HEK293 (cell line): ENCODE measurements around the gene PTH2R.
"Not testable (repeated sequence)": the region's sequence is repeated elsewhere in the genome, so short reads cannot be mapped to it uniquely, and the experiment has no call there.

Experiments used
- CTCF ChIA-PET: fragments of 350-600 bp; formaldehyde crosslinking; extraction: SDS; loops from one replicate; lab custom pipeline; 2021; ENCODE audit warnings: antibody characterized with exemption; lab: Yijun Ruan, JAX
- POLR2A ChIA-PET: fragments of 300-600 bp; formaldehyde crosslinking; extraction: SDS; loops from one replicate; lab custom pipeline; 2020; ENCODE audit warnings: antibody characterized with exemption, inconsistent platforms; lab: Yijun Ruan, JAX
- H3K27ac ChIP-seq: fragments of 200-500 bp; sonication (Bioruptor generic); 2 replicates; pipeline ENCODE4 v1.5.1; 2014; ENCODE audit warnings: low read depth, low read length, control low read depth, inconsistent platforms; ENCODE audit errors: extremely low read depth
- H3K36me3 ChIP-seq, 2 experiments: fragments of 200-500 bp in 1 of 2; sonication (Bioruptor generic) in 1 of 2; 1 replicate in 1 of 2; 2 replicates in 1 of 2; pipeline ENCODE4 v1.5.1; 2014 to 2017; ENCODE audit warnings: inconsistent platforms in 2 of 2, low read length in 2 of 2; ENCODE audit not compliant: control insufficient read depth in 2 of 2, insufficient read depth in 1 of 2
- H3K4me1 ChIP-seq: fragments of 200-500 bp; sonication (Bioruptor generic); 2 replicates; pipeline ENCODE4 v1.5.1; 2014; ENCODE audit warnings: mild to moderate bottlenecking, low read length, inconsistent platforms; ENCODE audit not compliant: control insufficient read depth, insufficient read depth
- H3K4me3 ChIP-seq: 2 replicates; pipeline ENCODE4 v1.5.1; 2011; ENCODE audit warnings: low read depth, mild to moderate bottlenecking, control low read depth, low read length, moderate library complexity
- H3K9me3 ChIP-seq: fragments of 200-500 bp; sonication (Bioruptor generic); 2 replicates; pipeline ENCODE4 v1.5.1; 2014; ENCODE audit warnings: low read depth, low read length, inconsistent platforms; ENCODE audit not compliant: control insufficient read depth, insufficient read depth
- ZBTB8A ChIP-seq: fragments of 450-650 bp; formaldehyde crosslinking; IDR thresholded peaks from 2 replicates; pipeline ENCODE4 v1.5.1; 2016; ENCODE audit warnings: missing biosample characterization, missing genetic modification characterization
- ZEB2 ChIP-seq: fragments of 450-650 bp; formaldehyde crosslinking; IDR thresholded peaks from 2 replicates; pipeline ENCODE4 v1.5.1; 2016; ENCODE audit warnings: missing biosample characterization, missing genetic modification characterization
- ZNF211 ChIP-seq: fragments of 450-650 bp; formaldehyde crosslinking; IDR thresholded peaks from 2 replicates; pipeline ENCODE4 v1.5.1; 2016; ENCODE audit warnings: low read depth, missing biosample characterization, missing genetic modification characterization
- ZNF292 ChIP-seq: fragments of 450-650 bp; formaldehyde crosslinking; IDR thresholded peaks from 2 replicates; pipeline ENCODE4 v1.5.1; 2016; ENCODE audit warnings: low read depth, missing biosample characterization, missing genetic modification characterization, borderline replicate concordance
- ZNF341 ChIP-seq: fragments of 450-650 bp; formaldehyde crosslinking; IDR thresholded peaks from 2 replicates; pipeline ENCODE4; 2016; ENCODE audit warnings: low read depth, missing biosample characterization, missing genetic modification characterization
- ZNF529 ChIP-seq: fragments of 450-650 bp; formaldehyde crosslinking; IDR thresholded peaks from 2 replicates; pipeline ENCODE4 v1.5.1; 2017; ENCODE audit warnings: missing genetic modification characterization, missing biosample characterization; ENCODE audit not compliant: insufficient replicate concordance
- ZNF549 ChIP-seq: fragments of 450-650 bp; IDR thresholded peaks from 2 replicates; pipeline ENCODE4 v1.5.1; 2018; ENCODE audit warnings: missing biosample characterization, missing genetic modification characterization, mild to moderate bottlenecking, inconsistent platforms, moderate library complexity
- ZSCAN30 ChIP-seq: fragments of 450-650 bp; IDR thresholded peaks from 2 replicates; pipeline ENCODE4 v1.5.1; 2018; ENCODE audit warnings: missing biosample characterization, mild to moderate bottlenecking, missing genetic modification characterization, moderate library complexity
- TF ChIP-seq, protein P1 (sequence below): fragments of 450-650 bp; formaldehyde crosslinking; IDR thresholded peaks from 2 replicates; pipeline ENCODE4 v1.5.1; 2017; ENCODE audit warnings: missing biosample characterization, missing genetic modification characterization
- TF ChIP-seq, protein P2 (sequence below): fragments of 450-650 bp; formaldehyde crosslinking; IDR thresholded peaks from 2 replicates; pipeline ENCODE4 v1.5.1; 2016; ENCODE audit warnings: missing biosample characterization, missing genetic modification characterization
- TF ChIP-seq, protein P3 (sequence below): fragments of 450-650 bp; formaldehyde crosslinking; IDR thresholded peaks from 2 replicates; pipeline ENCODE4 v1.5.1; 2016; ENCODE audit warnings: missing biosample characterization, missing genetic modification characterization, low read depth
- TF ChIP-seq, protein P4 (sequence below): fragments of 450-650 bp; formaldehyde crosslinking; conservative IDR thresholded peaks from 2 replicates; pipeline ENCODE4 v1.5.1; 2016; ENCODE audit warnings: low read depth, missing biosample characterization, missing genetic modification characterization
- TF ChIP-seq, protein P5 (sequence below): fragments of 450-650 bp; formaldehyde crosslinking; IDR thresholded peaks from 2 replicates; pipeline ENCODE4 v1.5.0; 2017; ENCODE audit warnings: missing biosample characterization, missing genetic modification characterization, borderline replicate concordance
- TF ChIP-seq, protein P6 (sequence below): fragments of 450-650 bp; formaldehyde crosslinking; IDR thresholded peaks from 2 replicates; pipeline ENCODE4 v1.5.1; 2017; ENCODE audit warnings: missing biosample characterization, mild to moderate bottlenecking, missing genetic modification characterization, moderate library complexity
- TF ChIP-seq, protein P7 (sequence below): fragments of 450-650 bp; formaldehyde crosslinking; IDR thresholded peaks from 2 replicates; pipeline ENCODE4 v1.5.1; 2016; ENCODE audit warnings: missing biosample characterization, missing genetic modification characterization

The PTH2R gene

DNA sequence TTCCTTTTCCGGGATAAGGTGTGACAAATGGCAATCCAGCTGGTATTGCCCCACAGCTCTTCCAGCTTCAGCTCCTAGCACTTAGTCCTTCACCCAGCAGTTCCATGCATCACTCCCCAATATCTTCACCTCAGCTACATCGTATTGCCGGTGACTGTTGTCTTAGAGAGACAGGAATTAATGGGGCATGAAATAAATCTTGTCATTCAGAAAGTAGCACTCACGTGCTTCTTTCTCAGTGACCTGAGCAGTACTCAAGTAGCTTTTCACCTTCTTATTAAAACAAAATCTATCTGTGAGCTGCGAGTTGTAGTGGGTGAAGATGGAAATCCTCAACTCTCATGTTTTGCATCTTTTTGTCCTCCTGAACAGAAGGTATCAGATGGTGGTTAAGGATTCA lies 72.8 kb downstream of the PTH2R start (continued):
- TF ChIP-seq, protein P1, sequence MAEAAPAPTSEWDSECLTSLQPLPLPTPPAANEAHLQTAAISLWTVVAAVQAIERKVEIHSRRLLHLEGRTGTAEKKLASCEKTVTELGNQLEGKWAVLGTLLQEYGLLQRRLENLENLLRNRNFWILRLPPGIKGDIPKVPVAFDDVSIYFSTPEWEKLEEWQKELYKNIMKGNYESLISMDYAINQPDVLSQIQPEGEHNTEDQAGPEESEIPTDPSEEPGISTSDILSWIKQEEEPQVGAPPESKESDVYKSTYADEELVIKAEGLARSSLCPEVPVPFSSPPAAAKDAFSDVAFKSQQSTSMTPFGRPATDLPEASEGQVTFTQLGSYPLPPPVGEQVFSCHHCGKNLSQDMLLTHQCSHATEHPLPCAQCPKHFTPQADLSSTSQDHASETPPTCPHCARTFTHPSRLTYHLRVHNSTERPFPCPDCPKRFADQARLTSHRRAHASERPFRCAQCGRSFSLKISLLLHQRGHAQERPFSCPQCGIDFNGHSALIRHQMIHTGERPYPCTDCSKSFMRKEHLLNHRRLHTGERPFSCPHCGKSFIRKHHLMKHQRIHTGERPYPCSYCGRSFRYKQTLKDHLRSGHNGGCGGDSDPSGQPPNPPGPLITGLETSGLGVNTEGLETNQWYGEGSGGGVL (tag by site-specific recombination): no peak
- no peak for TF ChIP-seq ZNF292
- TF ChIP-seq, all 188 proteins: peak for 0

DNA sequence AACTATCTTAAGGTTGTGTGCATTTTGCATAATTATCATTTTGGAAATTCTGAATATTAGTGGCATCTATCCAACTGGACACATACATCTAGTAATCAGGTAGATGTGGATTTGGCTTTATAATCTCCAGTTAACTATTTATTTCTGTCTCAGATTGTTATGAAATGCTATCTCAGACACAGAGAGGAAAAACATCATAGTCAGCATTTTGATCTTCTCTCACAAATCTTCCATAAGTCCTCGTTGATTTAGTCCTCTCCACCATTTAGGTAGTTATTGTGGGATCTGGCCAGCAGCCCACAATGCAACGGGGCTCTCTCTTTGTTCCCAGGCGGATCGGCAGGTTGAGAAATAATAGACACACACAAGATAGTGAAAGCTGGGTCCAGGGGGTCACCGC lies 75.4 kb downstream of the PTH2R start:
- H3K36me3 ChIP-seq, H3K9me3 ChIP-seq, H3K4me3 ChIP-seq, H3K4me1 ChIP-seq, POLR2A ChIA-PET, H3K27ac ChIP-seq: not testable (repeated sequence)
- CTCF ChIA-PET: interaction anchor here (0.6 kb wide), 1 partner anchor 727 kb away, joined by 3 read pairs; no protein-coding TSS in a partner anchor

DNA sequence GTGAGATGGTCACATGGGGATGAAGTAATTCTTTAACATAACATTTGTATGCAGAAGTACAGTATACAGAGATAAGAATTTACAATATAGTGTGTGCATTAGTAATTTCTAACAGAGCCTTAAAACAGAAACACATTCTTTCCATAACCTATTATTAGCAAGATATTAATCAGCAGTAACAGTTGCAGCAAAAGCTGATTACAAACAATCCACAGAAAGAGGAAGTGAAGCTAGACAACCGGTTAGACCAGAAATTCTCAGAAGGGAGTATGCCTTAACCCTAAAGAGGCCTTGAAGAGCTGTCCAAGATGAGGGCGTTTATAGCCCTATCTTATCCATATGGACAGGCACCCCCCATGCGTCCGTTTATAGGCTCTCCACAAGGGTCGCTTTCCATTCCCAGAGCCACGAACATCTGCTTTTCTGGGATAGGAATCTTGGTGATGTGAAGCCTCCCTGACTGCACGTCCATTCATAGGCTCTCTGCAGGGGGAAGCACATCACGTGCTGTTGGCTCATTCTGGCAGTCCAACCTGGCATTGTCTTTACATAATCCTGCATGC lies 75.9 kb downstream of the PTH2R start:
- H3K4me3 ChIP-seq, H3K27ac ChIP-seq, H3K9me3 ChIP-seq, POLR2A ChIA-PET, H3K4me1 ChIP-seq, H3K36me3 ChIP-seq, CTCF ChIA-PET: not testable (repeated sequence)

DNA sequence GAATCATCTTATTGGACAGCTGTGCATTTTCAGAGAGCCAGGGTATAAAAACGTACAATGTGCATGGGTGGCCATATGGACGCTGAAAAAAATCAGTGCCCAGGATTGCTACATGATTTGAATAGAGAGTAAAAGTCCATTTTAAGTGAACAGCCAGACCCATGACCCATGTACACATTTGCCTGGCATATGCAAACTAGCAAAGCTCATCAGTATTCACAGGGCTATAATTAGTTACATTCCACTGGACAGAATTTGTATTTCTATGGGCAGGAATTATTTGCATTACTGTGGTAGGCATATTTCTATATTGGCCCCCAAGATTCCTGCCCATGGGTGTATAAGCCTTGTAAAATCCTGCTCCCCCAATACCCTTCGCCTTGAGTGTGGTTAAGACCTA lies 78.8 kb downstream of the PTH2R start:
- POLR2A ChIA-PET: no interaction called here
- Histone ChIP-seq H3K4me1 (no peaks in the 10 kb centered on the region), H3K4me3 (no peak overlapping the region), H3K36me3 (no peaks in the 10 kb centered on the region), H3K9me3 (no peaks in the 10 kb centered on the region)
- TF ChIP-seq ZNF341 (no peak), ZNF211 (tag by site-specific recombination) (no peak), ZNF549 (tag by site-specific recombination) (no peak), ZEB2 (tag by site-specific recombination) (no peak), ZNF529 (tag by site-specific recombination) (no peak), ZSCAN30 (no peak), ZBTB8A (tag by site-specific recombination) (no peak)
- TF ChIP-seq, protein P2, sequence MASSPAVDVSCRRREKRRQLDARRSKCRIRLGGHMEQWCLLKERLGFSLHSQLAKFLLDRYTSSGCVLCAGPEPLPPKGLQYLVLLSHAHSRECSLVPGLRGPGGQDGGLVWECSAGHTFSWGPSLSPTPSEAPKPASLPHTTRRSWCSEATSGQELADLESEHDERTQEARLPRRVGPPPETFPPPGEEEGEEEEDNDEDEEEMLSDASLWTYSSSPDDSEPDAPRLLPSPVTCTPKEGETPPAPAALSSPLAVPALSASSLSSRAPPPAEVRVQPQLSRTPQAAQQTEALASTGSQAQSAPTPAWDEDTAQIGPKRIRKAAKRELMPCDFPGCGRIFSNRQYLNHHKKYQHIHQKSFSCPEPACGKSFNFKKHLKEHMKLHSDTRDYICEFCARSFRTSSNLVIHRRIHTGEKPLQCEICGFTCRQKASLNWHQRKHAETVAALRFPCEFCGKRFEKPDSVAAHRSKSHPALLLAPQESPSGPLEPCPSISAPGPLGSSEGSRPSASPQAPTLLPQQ: no peak
- TF ChIP-seq, protein P3, sequence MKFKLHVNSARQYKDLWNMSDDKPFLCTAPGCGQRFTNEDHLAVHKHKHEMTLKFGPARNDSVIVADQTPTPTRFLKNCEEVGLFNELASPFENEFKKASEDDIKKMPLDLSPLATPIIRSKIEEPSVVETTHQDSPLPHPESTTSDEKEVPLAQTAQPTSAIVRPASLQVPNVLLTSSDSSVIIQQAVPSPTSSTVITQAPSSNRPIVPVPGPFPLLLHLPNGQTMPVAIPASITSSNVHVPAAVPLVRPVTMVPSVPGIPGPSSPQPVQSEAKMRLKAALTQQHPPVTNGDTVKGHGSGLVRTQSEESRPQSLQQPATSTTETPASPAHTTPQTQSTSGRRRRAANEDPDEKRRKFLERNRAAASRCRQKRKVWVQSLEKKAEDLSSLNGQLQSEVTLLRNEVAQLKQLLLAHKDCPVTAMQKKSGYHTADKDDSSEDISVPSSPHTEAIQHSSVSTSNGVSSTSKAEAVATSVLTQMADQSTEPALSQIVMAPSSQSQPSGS: no peak
- TF ChIP-seq, protein P4, sequence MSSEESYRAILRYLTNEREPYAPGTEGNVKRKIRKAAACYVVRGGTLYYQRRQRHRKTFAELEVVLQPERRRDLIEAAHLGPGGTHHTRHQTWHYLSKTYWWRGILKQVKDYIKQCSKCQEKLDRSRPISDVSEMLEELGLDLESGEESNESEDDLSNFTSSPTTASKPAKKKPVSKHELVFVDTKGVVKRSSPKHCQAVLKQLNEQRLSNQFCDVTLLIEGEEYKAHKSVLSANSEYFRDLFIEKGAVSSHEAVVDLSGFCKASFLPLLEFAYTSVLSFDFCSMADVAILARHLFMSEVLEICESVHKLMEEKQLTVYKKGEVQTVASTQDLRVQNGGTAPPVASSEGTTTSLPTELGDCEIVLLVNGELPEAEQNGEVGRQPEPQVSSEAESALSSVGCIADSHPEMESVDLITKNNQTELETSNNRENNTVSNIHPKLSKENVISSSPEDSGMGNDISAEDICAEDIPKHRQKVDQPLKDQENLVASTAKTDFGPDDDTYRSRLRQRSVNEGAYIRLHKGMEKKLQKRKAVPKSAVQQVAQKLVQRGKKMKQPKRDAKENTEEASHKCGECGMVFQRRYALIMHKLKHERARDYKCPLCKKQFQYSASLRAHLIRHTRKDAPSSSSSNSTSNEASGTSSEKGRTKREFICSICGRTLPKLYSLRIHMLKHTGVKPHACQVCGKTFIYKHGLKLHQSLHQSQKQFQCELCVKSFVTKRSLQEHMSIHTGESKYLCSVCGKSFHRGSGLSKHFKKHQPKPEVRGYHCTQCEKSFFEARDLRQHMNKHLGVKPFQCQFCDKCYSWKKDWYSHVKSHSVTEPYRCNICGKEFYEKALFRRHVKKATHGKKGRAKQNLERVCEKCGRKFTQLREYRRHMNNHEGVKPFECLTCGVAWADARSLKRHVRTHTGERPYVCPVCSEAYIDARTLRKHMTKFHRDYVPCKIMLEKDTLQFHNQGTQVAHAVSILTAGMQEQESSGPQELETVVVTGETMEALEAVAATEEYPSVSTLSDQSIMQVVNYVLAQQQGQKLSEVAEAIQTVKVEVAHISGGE (tag by site-specific recombination): no peak
- TF ChIP-seq, protein P5, sequence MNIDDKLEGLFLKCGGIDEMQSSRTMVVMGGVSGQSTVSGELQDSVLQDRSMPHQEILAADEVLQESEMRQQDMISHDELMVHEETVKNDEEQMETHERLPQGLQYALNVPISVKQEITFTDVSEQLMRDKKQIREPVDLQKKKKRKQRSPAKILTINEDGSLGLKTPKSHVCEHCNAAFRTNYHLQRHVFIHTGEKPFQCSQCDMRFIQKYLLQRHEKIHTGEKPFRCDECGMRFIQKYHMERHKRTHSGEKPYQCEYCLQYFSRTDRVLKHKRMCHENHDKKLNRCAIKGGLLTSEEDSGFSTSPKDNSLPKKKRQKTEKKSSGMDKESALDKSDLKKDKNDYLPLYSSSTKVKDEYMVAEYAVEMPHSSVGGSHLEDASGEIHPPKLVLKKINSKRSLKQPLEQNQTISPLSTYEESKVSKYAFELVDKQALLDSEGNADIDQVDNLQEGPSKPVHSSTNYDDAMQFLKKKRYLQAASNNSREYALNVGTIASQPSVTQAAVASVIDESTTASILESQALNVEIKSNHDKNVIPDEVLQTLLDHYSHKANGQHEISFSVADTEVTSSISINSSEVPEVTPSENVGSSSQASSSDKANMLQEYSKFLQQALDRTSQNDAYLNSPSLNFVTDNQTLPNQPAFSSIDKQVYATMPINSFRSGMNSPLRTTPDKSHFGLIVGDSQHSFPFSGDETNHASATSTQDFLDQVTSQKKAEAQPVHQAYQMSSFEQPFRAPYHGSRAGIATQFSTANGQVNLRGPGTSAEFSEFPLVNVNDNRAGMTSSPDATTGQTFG (tag by site-specific recombination): no peak
- TF ChIP-seq, protein P6, sequence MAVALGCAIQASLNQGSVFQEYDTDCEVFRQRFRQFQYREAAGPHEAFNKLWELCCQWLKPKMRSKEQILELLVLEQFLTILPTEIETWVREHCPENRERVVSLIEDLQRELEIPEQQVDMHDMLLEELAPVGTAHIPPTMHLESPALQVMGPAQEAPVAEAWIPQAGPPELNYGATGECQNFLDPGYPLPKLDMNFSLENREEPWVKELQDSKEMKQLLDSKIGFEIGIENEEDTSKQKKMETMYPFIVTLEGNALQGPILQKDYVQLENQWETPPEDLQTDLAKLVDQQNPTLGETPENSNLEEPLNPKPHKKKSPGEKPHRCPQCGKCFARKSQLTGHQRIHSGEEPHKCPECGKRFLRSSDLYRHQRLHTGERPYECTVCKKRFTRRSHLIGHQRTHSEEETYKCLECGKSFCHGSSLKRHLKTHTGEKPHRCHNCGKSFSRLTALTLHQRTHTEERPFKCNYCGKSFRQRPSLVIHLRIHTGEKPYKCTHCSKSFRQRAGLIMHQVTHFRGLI (tag by site-specific recombination): no peak
- TF ChIP-seq, protein P7, sequence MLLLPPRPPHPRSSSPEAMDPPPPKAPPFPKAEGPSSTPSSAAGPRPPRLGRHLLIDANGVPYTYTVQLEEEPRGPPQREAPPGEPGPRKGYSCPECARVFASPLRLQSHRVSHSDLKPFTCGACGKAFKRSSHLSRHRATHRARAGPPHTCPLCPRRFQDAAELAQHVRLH (tag by site-specific recombination): no peak
- TF ChIP-seq, all 188 proteins: peak for 0
- H3K27ac ChIP-seq: no peak overlapping the region
- CTCF ChIA-PET: interaction anchor here (1.3 kb wide), 1 partner anchor 90 kb away, joined by 4 read pairs; no protein-coding TSS in a partner anchor
